ENCODE data around the gene TENM3. TPM values are rescaled to one million over a fixed set of nuclear protein-coding genes. Genes with fewer than 3 reads are reported as not detected.

The TENM3 gene
- total and polyA plus RNA-seq, 2 of the 8 experiments (the other 6 are each of a cell fraction or from before 2014, with no cell fraction given), result 36.9 to 69.3 TPM

DNA sequence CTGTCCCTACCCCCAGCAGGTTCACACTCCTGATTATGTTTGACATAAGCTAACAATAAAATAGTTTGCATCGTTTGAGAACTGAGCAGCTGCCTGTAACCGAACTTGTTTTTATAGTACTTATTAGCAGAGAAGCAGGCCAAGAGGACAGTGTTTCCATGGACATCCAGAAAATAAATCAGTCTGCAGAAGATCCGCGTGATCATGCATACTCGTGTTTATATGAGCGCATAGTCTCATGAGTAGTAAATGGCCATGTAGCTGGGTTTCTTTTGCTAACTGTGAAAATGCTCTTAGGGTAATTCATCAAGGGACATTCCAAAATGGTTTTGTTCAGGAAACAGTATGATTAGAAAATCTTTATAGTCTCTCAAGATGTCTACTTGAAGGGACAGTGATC lies 384.8 kb downstream of the TENM3 start:
- no peak for FAIRE-seq
- 90% methylated on average over 6 of the region's 6 CpGs; no CpG with 5 or more reads in 1 of the 2 experiments for WGBS, 2 experiments (ENCODE audit: extremely low coverage in 1 of 2, insufficient coverage in 1 of 2, insufficient read length in 1 of 2, insufficient replicate concordance in 2 of 2, low coverage in 1 of 2, low lambda C conversion rate in 2 of 2, missing lambda C conversion rate in 1 of 2)
- no peak for TF ChIP-seq RBBP5 (IDR thresholded peaks at IDR 0.05; ENCODE audit: borderline replicate concordance, low read depth, low read length)
- TF ChIP-seq, protein P1, sequence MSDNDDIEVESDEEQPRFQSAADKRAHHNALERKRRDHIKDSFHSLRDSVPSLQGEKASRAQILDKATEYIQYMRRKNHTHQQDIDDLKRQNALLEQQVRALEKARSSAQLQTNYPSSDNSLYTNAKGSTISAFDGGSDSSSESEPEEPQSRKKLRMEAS (IDR thresholded peaks at IDR 0.05), result no peak
- TF ChIP-seq SIN3A (conservative IDR thresholded peaks at IDR 0.05 in 1 of 2, IDR thresholded peaks at IDR 0.05 in 1 of 2; ENCODE audit: low read depth in 1 of 2, low read length in 2 of 2), result no peak
- TF ChIP-seq CBX5 (IDR thresholded peaks at IDR 0.05; ENCODE audit: low read depth, low read length), result no peak
- no peak for TF ChIP-seq CTBP2 (IDR thresholded peaks at IDR 0.05; ENCODE audit: borderline replicate concordance, insufficient read depth, insufficient read length, low read length)
- TF ChIP-seq NANOG (IDR thresholded peaks at IDR 0.05; ENCODE audit: insufficient read depth, low read depth, low read length, poor library complexity, severe bottlenecking), result no peak
- TF ChIP-seq ASH2L (IDR thresholded peaks at IDR 0.05; ENCODE audit: low read length), result no peak
- no peak for TF ChIP-seq SIRT6 (IDR thresholded peaks at IDR 0.05; ENCODE audit: low read length)
- TF ChIP-seq, protein P2, sequence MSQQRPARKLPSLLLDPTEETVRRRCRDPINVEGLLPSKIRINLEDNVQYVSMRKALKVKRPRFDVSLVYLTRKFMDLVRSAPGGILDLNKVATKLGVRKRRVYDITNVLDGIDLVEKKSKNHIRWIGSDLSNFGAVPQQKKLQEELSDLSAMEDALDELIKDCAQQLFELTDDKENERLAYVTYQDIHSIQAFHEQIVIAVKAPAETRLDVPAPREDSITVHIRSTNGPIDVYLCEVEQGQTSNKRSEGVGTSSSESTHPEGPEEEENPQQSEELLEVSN (IDR thresholded peaks at IDR 0.05), result no peak
- TF ChIP-seq, protein P3, sequence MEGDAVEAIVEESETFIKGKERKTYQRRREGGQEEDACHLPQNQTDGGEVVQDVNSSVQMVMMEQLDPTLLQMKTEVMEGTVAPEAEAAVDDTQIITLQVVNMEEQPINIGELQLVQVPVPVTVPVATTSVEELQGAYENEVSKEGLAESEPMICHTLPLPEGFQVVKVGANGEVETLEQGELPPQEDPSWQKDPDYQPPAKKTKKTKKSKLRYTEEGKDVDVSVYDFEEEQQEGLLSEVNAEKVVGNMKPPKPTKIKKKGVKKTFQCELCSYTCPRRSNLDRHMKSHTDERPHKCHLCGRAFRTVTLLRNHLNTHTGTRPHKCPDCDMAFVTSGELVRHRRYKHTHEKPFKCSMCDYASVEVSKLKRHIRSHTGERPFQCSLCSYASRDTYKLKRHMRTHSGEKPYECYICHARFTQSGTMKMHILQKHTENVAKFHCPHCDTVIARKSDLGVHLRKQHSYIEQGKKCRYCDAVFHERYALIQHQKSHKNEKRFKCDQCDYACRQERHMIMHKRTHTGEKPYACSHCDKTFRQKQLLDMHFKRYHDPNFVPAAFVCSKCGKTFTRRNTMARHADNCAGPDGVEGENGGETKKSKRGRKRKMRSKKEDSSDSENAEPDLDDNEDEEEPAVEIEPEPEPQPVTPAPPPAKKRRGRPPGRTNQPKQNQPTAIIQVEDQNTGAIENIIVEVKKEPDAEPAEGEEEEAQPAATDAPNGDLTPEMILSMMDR (IDR thresholded peaks at IDR 0.05; ENCODE audit: control extremely low read depth in 1 of 3, insufficient read depth in 1 of 3, low read depth in 1 of 3, low read length in 3 of 3), result no peak

More for the DNA sequence above, 384.8 kb downstream of the TENM3 start:
- Histone ChIP-seq H3K23ac (ENCODE audit: insufficient read length) (no peak overlapping the region), H3K27ac (ENCODE audit: low read depth, low read length) (no peak overlapping the region), H2BK15ac (ENCODE audit: low read length) (no peak overlapping the region), H3K36me3 (ENCODE audit: control insufficient read depth in 2 of 4, insufficient read depth in 4 of 4, low read length in 3 of 4) (peaks cover 0 to 5% (median 0%) of the 10 kb centered on the region in 4 experiments; a peak in 3 of 8 replicates), H4K8ac (ENCODE audit: extremely low read depth, insufficient read depth, low read length) (no peak overlapping the region), H4K91ac (replicated peaks; ENCODE audit: insufficient read length, low read length) (no peak overlapping the region), H3K9me3 (ENCODE audit: insufficient read depth in 2 of 2, low read depth in 1 of 2, low read length in 1 of 2) (no peaks in the 10 kb centered on the region), H3K4ac (replicated peaks; ENCODE audit: insufficient read length, low read depth, low read length) (no peak overlapping the region), H2BK5ac (ENCODE audit: low read depth, low read length) (no peak overlapping the region), H3K4me1 (replicated peaks in 1 of 4; ENCODE audit: control insufficient read depth in 3 of 4, insufficient read depth in 4 of 4, low read length in 3 of 4) (peaks cover 0 to 4% (median 0%) of the 10 kb centered on the region in 4 experiments; a peak in 2 of 7 replicates), H2BK12ac (ENCODE audit: low read depth, low read length) (no peak overlapping the region), H3K4me2 (ENCODE audit: insufficient read depth in 1 of 2, low read depth in 2 of 2, low read length in 2 of 2) (no peak overlapping the region), H3K23me2 (ENCODE audit: low read depth, low read length) (no peaks in the 10 kb centered on the region), H2BK20ac (ENCODE audit: low read length) (no peak overlapping the region), H3K18ac (ENCODE audit: extremely low read depth, low read length) (no peak overlapping the region), H4K20me1 (replicated peaks in 1 of 2; ENCODE audit: control insufficient read depth in 1 of 2, insufficient read depth in 2 of 2, low read length in 2 of 2) (no peaks in the 10 kb centered on the region), H2AFZ (ENCODE audit: low read length) (no peak overlapping the region), H3K79me2 (ENCODE audit: control insufficient read depth in 1 of 2, insufficient read depth in 2 of 2, low read length in 2 of 2) (no peaks in the 10 kb centered on the region), H3K14ac (ENCODE audit: insufficient read length) (no peak overlapping the region), H2BK120ac (replicated peaks; ENCODE audit: low read depth, low read length) (no peak overlapping the region), H3K9ac (replicated peaks in 1 of 4; ENCODE audit: extremely low read depth in 1 of 4, low read depth in 3 of 4, low read length in 3 of 4) (no peak overlapping the region), H3K79me1 (ENCODE audit: low read depth, low read length) (no peaks in the 10 kb centered on the region; the same call in 1 of the 2 replicates), H2AK5ac (ENCODE audit: low read depth, low read length) (no peak overlapping the region), H3K56ac (replicated peaks; ENCODE audit: insufficient read length, low read depth, low read length) (no peak overlapping the region), H3K27me3 (replicated peaks in 1 of 4; ENCODE audit: control insufficient read depth in 3 of 4, extremely low read depth in 1 of 4, insufficient read depth in 3 of 4, low read length in 3 of 4) (no peaks in the 10 kb centered on the region), H4K5ac (ENCODE audit: insufficient read length, low read depth, low read length) (no peak overlapping the region), H3K4me3 (ENCODE audit: extremely low read depth in 1 of 4, insufficient read depth in 2 of 4, low read depth in 3 of 4, low read length in 4 of 4) (no peak overlapping the region)
- DNase-seq (ENCODE audit: low read depth in 1 of 2, low spot score in 2 of 2), result no peak
- POLR2A ChIA-PET (ENCODE audit: partially characterized antibody), result interaction anchor here (0.6 kb wide), 1 partner anchor 29 kb away, joined by 3 read pairs; no protein-coding TSS in a partner anchor
- CTCF ChIA-PET (ENCODE audit: partially characterized antibody), result no interaction called here
